K562 (cell line): ENCODE measurements around the gene ACOX1. TPM values are rescaled to one million over a fixed set of nuclear protein-coding genes. Genes with fewer than 3 reads are reported as not detected.

ENCODE experiments used
- AFF1 ChIP-seq, 2 experiments: fragments of 450-650 bp; IDR thresholded peaks; 2 replicates each; pipeline ENCODE4 v1.6.1; 2018; ENCODE audit warnings: mild to moderate bottlenecking in 2 of 2, low read depth in 1 of 2; ENCODE audit not compliant: partially characterized antibody in 2 of 2
- CBFA2T3 ChIP-seq: fragments of 450-650 bp; IDR thresholded peaks from 2 replicates; pipeline ENCODE4 v1.6.1; 2017
- CBX2 ChIP-seq: fragments of 200-600 bp; sonication (generic); IDR thresholded peaks from one replicate; pipeline ENCODE4 v1.6.1; 2012; ENCODE audit warnings: mild to moderate bottlenecking, low read length, inconsistent platforms; ENCODE audit not compliant: insufficient read depth, poor library complexity, severe bottlenecking
- CREB1 ChIP-seq, 2 experiments: sonication (generic) in 1 of 2; formaldehyde crosslinking in 1 of 2; IDR thresholded peaks; 2 replicates each; pipeline versions ENCODE4 v1.6.1 to v1.8.0; 2012 to 2022; ENCODE audit warnings: inconsistent platforms in 1 of 2, mild to moderate bottlenecking in 1 of 2, missing genetic modification reagents in 1 of 2, moderate library complexity in 1 of 2
- CTCF ChIP-seq, 3 experiments: IDR thresholded peaks in 2 of 3; conservative IDR thresholded peaks in 1 of 3; 2 replicates each; pipeline ENCODE4 v1.5.1; 2011 to 2012; ENCODE audit warnings: low read length in 3 of 3, mild to moderate bottlenecking in 3 of 3, control low read depth in 2 of 3, improper control_type of control experiment in 1 of 3, inconsistent platforms in 1 of 3, low read depth in 1 of 3, mixed read lengths in 1 of 3, moderate library complexity in 1 of 3; ENCODE audit not compliant: insufficient read depth in 2 of 3
- ELF2 ChIP-seq: fragments of 250-450 bp; sonication (Bioruptor Pico); IDR thresholded peaks from 2 replicates; pipeline ENCODE4 v1.5.0; 2021; ENCODE audit warnings: mild to moderate bottlenecking
- FOXA3 ChIP-seq, 2 experiments: fragments of 450-650 bp in 1 of 2; sonication (generic) in 1 of 2; formaldehyde crosslinking; IDR thresholded peaks in 1 of 2; conservative IDR thresholded peaks in 1 of 2; 2 replicates each; pipeline versions ENCODE4 v1.4.0 to v1.8.0; 2020 to 2022; ENCODE audit warnings: mild to moderate bottlenecking in 2 of 2, missing genetic modification reagents in 1 of 2
- GTF2E2 ChIP-seq: fragments of 200-800 bp; sonication (Bioruptor generic); IDR thresholded peaks from 2 replicates; pipeline ENCODE4 v1.6.1; 2016; ENCODE audit warnings: missing genetic modification characterization, missing compliant biosample characterization
- HDAC6 ChIP-seq: IDR thresholded peaks from 2 replicates; pipeline ENCODE4 v1.6.1; 2012; ENCODE audit warnings: low read depth, mild to moderate bottlenecking, control low read depth, inconsistent platforms, low read length, moderate library complexity
- L3MBTL2 ChIP-seq: fragments of 450-650 bp; IDR thresholded peaks from 2 replicates; pipeline ENCODE4 v1.6.1; 2016; ENCODE audit warnings: mild to moderate bottlenecking, moderate library complexity
- SNAPC5 ChIP-seq: fragments of 250-450 bp; sonication (Bioruptor Pico); IDR thresholded peaks from 2 replicates; pipeline ENCODE4 v1.8.0; 2021; ENCODE audit warnings: moderate library complexity, mild to moderate bottlenecking, inconsistent platforms
- WHSC1 ChIP-seq: IDR thresholded peaks from one replicate; pipeline ENCODE4 v1.6.1; 2012; ENCODE audit warnings: low read length, control low read depth, inconsistent platforms
- ZNF263 ChIP-seq: sonication (generic); formaldehyde crosslinking; IDR thresholded peaks from 2 replicates; pipeline ENCODE4 v1.8.0; 2022; ENCODE audit warnings: mild to moderate bottlenecking, missing genetic modification reagents, borderline replicate concordance
- ZNF41 ChIP-seq: fragments of 250-450 bp; sonication (Bioruptor Pico); conservative IDR thresholded peaks from 2 replicates; pipeline ENCODE4 v1.4.0; 2020; ENCODE audit warnings: mild to moderate bottlenecking
- polyA plus RNA-seq, 8 experiments: library from polyadenylated mRNA; depleted of rRNA in 4 of 8; stranded (reverse) in 5 of 8; unstranded in 3 of 8; fragments of >200 nt; fragmentation: Nextera tagmentation in 2 of 8; fragmentation: Illumina TruSeq in 1 of 8; extraction: Ambion mirVana in 2 of 8; extraction: Trizol in 1 of 8; gene quantifications; 2 replicates each; pipeline versions ENCODE4 v1.2.1 to v1.2.3, GENCODE V29; 2011 to 2014; ENCODE audit warnings: inconsistent platforms in 1 of 8, missing spikeins in 1 of 8
- total RNA-seq, 7 experiments: library from RNA; depleted of rRNA in 6 of 7; stranded (reverse); fragments of >200 nt in 6 of 7; fragmentation: Illumina TruSeq in 2 of 7; extraction: Trizol in 2 of 7; gene quantifications; 2 replicates each; pipeline versions ENCODE4 v1.2.1 to v1.2.3, GENCODE V29; 2011 to 2021; ENCODE audit warnings: low replicate concordance in 1 of 7
- TF ChIP-seq, protein P1 (sequence below): sonication (generic); formaldehyde crosslinking; IDR thresholded peaks from 2 replicates; pipeline ENCODE4 v1.9.0; 2022; ENCODE audit warnings: mild to moderate bottlenecking, missing genetic modification reagents
- TF ChIP-seq, protein P2 (sequence below), 2 experiments: fragments of 450-650 bp in 1 of 2; sonication (generic) in 1 of 2; formaldehyde crosslinking in 1 of 2; IDR thresholded peaks in 1 of 2; conservative IDR thresholded peaks in 1 of 2; 2 replicates each; pipeline versions ENCODE4 v1.6.1 to v1.8.1; 2016 to 2023; ENCODE audit warnings: mild to moderate bottlenecking in 2 of 2, moderate library complexity in 2 of 2, inconsistent platforms in 1 of 2, missing genetic modification reagents in 1 of 2

Gene ACOX1
- total and polyA plus RNA-seq, 9 of the 15 experiments (the other 6 are each of a cell fraction or from before 2014, with no cell fraction given) = 7.8 to 24.1 (median 14.5) TPM

DNA sequence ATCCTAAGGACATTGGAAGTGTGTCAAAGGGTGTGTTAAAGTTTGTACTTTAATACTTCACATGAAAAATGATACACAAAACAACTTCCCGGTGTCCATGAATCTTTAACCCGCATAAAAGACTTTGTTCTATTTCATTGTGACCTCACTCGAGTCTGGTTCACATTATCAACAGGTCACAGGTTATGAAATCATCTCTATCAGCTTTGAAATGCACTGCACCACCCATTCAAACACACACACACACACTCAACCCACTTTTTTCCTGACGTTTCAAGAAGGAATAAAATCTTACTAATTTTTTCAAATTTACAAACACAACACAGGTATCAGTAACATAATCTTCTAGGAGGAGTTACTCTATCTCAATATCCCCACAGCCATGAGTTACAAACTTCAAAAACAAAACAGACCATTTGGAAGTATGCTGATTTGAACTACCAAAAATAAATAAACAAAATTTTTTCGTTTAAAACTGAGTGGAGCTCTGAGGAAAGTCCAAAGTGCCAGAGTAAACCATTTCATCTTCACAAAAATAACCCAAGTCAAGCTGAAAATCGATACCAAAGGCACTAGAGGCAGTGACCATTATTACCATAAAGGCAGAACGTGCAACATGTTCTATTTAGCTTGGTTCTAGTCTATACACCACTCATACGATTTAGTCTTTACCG, 2.7 kb downstream of the ACOX1 start (continued):
- TF ChIP-seq, protein P1, sequence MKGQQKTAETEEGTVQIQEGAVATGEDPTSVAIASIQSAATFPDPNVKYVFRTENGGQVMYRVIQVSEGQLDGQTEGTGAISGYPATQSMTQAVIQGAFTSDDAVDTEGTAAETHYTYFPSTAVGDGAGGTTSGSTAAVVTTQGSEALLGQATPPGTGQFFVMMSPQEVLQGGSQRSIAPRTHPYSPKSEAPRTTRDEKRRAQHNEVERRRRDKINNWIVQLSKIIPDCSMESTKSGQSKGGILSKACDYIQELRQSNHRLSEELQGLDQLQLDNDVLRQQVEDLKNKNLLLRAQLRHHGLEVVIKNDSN (CRISPR knock-in tag) = no peak
- TF ChIP-seq, protein P2, sequence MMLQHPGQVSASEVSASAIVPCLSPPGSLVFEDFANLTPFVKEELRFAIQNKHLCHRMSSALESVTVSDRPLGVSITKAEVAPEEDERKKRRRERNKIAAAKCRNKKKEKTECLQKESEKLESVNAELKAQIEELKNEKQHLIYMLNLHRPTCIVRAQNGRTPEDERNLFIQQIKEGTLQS (IDR thresholded peaks at IDR 0.05) = peak; percentile 60
- TF ChIP-seq, protein P2 (CRISPR knock-in tag; conservative IDR thresholded peaks at IDR 0.05) = no peak
- TF ChIP-seq CTCF (IDR thresholded peaks at IDR 0.05 in 2 of 3, conservative IDR thresholded peaks at IDR 0.05 in 1 of 3; ENCODE audit: insufficient read depth in 2 of 3, low read depth in 1 of 3, low read length in 3 of 3) (no peak), CBX2 (no peak), FOXA3 (CRISPR knock-in tag; conservative IDR thresholded peaks at IDR 0.05 in 1 of 2, IDR thresholded peaks at IDR 0.05 in 1 of 2) (no peak), WHSC1 (no peak), SNAPC5 (CRISPR knock-in tag) (no peak), GTF2E2 (tag) (no peak), CBFA2T3 (peak; percentile 81), L3MBTL2 (0 out of 2 replicates have a peak, but pooled peaks have one; percentile 9), AFF1 (IDR thresholded peaks at IDR 0.05; ENCODE audit: low read depth in 1 of 2, partially characterized antibody in 2 of 2) (no peak), ZNF263 (CRISPR knock-in tag) (no peak), ZNF41 (no peak), ELF2 (no peak), CREB1 (IDR thresholded peaks at IDR 0.05) (no peak), CREB1 (CRISPR knock-in tag; IDR thresholded peaks at IDR 0.05) (no peak), HDAC6 (no peak)
